WI38 (cell line): Measurements from ENCODE around the gene FCER1G.

Experiments
- H3K4me3 ChIP-seq: 2 replicates; pipeline ENCODE4 v1.5.1; 2011; ENCODE audit warnings: low read depth, mild to moderate bottlenecking, control low read depth, low read length
- TF ChIP-seq, protein P1 (sequence below): IDR thresholded peaks from 2 replicates; pipeline ENCODE4 v1.5.1; 2012; ENCODE audit warnings: low read depth, mild to moderate bottlenecking, control low read depth, low read length

FCER1G gene

DNA sequence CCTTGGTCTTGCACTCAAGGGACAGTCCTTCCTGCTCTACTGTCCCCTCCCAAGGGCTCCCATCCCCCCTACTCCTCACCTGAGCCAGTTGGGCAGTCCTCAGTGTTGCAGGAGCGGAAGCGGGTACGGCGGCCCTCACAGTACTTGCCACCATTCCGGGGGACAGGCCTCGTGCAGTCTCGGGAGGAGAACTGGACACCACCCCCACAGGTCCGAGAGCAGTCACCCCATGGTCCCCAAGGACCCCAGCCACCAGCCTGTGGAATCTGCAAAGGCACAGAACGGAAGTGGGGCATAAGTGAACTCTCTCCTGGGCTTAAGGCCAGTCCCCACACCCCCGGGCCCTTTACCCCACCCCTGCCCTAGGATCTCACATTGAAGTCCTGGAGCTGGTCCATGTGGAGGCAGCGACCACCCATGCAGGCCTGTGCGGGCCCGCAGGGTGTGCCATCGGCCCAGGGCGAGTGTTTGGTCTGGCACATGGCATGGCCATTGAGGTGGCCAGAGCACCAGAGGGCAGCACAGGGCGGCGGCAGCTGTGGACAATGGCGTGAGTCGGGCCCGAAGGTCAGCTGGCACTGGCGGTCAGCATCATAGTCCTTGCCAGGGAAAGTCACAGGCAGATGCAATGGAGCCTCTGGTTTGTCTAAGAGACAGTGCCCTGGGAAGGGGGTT lies 21.4 kb upstream of the FCER1G start:
- TF ChIP-seq, protein P1, sequence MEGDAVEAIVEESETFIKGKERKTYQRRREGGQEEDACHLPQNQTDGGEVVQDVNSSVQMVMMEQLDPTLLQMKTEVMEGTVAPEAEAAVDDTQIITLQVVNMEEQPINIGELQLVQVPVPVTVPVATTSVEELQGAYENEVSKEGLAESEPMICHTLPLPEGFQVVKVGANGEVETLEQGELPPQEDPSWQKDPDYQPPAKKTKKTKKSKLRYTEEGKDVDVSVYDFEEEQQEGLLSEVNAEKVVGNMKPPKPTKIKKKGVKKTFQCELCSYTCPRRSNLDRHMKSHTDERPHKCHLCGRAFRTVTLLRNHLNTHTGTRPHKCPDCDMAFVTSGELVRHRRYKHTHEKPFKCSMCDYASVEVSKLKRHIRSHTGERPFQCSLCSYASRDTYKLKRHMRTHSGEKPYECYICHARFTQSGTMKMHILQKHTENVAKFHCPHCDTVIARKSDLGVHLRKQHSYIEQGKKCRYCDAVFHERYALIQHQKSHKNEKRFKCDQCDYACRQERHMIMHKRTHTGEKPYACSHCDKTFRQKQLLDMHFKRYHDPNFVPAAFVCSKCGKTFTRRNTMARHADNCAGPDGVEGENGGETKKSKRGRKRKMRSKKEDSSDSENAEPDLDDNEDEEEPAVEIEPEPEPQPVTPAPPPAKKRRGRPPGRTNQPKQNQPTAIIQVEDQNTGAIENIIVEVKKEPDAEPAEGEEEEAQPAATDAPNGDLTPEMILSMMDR, result no peak
- H3K4me3 ChIP-seq, result no peak overlapping the region

DNA sequence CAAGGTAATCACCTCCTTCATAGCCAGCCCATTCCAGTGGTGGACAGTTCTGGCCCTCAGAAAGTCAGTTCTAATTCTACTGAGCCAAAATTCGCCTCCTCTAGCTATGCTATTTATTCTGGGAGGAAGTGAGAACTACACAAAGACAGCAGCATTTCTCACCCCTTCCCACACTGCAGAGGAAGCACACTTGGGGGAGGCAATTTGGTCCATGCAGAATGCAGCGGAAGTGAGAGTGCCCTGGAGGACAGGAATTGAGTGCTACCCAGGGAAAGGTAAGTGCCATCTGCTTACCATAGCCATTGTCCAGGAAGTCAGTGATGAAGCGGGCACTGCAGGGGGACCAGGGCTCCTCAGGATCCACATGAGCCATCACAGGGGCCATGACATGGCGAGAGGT lies 19.9 kb upstream of the FCER1G start:
- no peak overlapping the region for H3K4me3 ChIP-seq
- TF ChIP-seq, protein P1, result no peak

DNA sequence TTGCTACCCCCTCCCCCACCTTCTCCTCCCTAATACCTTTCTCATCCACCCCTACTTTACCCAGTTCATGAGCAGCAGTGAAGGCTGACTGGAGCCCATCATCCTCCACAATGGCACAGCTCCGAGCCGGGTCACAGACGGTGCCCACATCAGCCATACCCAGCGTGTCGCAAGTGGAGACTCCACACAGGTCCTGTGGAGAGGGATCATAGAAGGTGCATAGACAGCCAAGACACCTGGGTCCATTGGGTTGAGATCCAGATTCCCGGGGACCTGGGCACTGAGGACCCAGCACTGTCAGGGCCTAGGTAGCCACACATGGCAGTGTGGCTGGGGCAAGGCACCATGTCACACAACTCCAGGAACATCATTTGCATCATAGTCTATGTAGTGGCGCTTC lies 19.0 kb upstream of the FCER1G start:
- TF ChIP-seq, protein P1, result no peak
- no peak overlapping the region for H3K4me3 ChIP-seq

DNA sequence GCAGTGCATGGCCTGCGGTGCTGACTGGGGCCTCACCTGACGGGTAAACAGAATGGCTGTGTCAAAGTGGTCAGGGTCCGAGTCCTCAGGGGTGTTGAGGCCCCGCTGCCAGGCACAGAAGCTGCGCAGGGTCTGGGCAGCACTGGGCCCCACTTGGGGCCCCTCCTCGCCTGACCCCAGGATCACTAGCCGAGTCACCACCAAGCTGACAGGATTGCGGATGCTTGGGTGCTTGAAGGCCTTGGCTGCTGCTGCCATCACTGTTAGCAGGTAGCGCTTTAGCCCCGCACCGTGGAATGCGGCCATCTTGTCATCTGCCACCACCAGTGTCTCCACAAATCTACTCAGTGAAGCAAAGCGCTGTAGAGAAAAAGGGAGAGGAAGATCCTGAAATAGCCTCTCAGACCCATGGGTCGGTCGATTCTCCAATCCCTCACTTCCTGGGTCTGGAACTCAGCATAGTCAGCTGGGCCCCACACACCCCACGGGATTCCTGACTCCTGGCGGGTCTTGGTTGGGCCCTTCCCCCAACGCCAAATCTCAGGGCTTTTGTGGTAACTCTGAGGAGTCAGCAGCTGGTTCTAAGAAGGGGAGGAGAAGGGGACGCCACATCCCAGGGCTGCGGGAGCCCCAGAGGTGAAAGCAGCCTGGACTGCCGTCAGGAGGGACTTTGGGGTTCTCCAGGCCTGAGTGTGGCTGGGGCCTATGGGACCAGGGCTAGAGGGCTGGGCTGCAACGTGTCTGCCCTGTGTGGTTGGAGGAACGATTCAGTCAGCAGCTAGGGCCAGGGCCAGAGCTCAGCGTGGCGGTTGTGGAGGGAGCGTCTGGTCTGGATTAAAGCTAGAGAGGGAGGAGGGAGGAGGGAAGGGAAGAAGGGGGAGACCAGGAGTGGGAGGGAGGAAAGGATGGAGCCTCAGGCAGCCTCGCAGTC lies 18.3 kb upstream of the FCER1G start:
- H3K4me3 ChIP-seq, result no peak overlapping the region
- TF ChIP-seq, protein P1, result no peak

DNA sequence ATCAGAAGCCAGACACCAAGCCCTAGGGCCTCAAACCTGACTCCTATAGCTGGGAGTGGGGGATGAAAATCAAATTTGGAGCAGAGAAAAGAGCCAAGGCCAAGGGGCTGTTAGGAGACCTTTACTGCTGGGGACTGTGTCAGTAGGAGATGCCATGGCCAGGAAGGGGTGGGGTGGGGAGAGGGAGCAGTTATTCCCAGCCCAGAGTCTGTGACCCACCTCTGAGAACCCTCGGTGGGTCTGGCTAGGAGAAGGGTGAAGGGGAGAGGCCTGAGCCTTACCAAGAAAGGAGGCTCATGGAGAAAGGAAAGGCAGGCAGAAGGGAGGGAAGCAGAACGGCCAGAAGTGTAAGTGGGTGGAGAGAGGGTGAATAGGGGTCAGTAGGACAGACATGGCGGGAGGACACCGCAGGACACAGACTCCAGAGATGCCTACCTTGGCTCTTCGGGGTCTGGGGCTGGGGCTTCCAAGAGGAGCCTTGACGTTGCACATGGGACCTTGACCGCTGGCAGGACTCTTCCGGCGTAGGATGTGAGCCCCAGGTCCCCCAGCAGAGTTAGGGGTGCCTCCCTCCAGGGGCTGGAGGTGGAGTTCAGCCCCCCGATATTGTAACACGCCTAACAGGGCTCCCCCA lies 17.4 kb upstream of the FCER1G start:
- no peak overlapping the region for H3K4me3 ChIP-seq

DNA sequence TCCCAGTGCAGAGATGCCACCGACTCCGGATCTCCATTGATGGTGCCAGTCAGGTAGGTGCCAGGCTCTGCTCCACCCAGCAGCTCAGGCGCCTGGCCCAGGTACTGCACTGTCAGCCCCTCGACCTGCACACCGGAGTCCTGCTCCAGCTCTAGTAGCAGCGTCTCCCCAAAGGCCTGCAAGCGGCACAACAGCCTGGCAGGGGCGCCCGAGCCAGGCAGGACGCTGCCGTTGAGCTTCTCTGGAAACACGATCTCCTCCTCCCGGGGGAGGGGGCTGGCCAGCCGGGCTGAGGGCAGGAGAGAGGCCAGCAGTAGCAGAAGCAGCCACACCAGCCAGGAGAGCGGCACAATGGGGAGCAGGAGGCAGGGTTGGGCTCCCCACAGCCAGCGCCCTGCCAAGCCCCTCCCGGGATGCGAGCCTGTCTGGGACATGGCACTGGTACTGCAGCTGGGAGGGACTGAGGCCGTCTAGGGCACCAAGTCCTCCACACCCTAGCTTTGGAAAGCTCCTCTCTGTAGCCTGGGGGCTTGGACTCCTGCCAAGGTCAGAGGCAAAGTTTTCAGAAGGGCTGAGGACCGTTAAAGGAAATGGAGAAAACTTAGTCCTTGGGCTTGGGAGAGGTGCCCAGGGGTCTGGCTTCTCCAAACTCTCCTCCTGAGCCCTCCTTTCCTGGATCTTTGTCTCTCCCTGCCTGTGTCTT lies 16.8 kb upstream of the FCER1G start:
- TF ChIP-seq, protein P1, result no peak
- no peak overlapping the region for H3K4me3 ChIP-seq

More for the DNA sequence above, 17.4 kb upstream of the FCER1G start:
- TF ChIP-seq, protein P1, result no peak
